ENCODE measurements around the gene ADPRHL1. TPM values are rescaled to one million over a fixed set of nuclear protein-coding genes. Genes with fewer than 3 reads are reported as not detected.

The ADPRHL1 gene
- total RNA-seq, 2 experiments from 2014 or later = 0.42 to 0.47 TPM

- Mint-ChIP-seq H3K36me3 (ENCODE audit: low read depth) (peaks cover 61% of the 10 kb centered on the region), H3K27me3 (no peaks in the 10 kb centered on the region), H3K4me1 (ENCODE audit: low read depth) (no peaks in the 10 kb centered on the region), H3K9me3 (no peaks in the 10 kb centered on the region), H3K27ac (no peak overlapping the region), H3K4me3 (no peak overlapping the region)
- peaks cover 3% of the 10 kb centered on the region for H3K4me1 ChIP-seq (ENCODE audit: insufficient read depth, low read length)
- no peak for TF ChIP-seq CTCF (IDR thresholded peaks at IDR 0.05)
- peaks cover 22% of the 10 kb centered on the region for H3K36me3 ChIP-seq (ENCODE audit: insufficient read depth, low read length)
- H3K9me3 ChIP-seq (ENCODE audit: control insufficient read depth in 1 of 2, insufficient read depth in 1 of 2, low read length in 2 of 2) = no peaks in the 10 kb centered on the region
- CTCF ChIA-PET = no interaction called here
- DNase-seq = no peak
- no peak for ATAC-seq (ENCODE audit: poor library complexity)
- POLR2A ChIA-PET = no interaction called here
- H3K27ac ChIP-seq (ENCODE audit: low read depth in 1 of 2, low read length in 2 of 2) = no peak overlapping the region
- no peak overlapping the region for H3K4me3 ChIP-seq (ENCODE audit: low read length)
- no peaks in the 10 kb centered on the region for H3K27me3 ChIP-seq (ENCODE audit: control insufficient read depth in 1 of 2, insufficient read depth in 2 of 2, low read length in 2 of 2)
- intact Hi-C loops (cut with DNase I, micrococcal nuclease) = no loop called here
These were observed 11.2 kb upstream of the ADPRHL1 start for GRCh38 chr13:113464476-113464875.

GRCh38 chr13:113461022-113461751 is 7.9 kb upstream of the ADPRHL1 start:
- Mint-ChIP-seq H3K4me1 (ENCODE audit: low read depth) (no peaks in the 10 kb centered on the region), H3K27ac (no peak overlapping the region), H3K27me3 (no peaks in the 10 kb centered on the region), H3K4me3 (no peak overlapping the region), H3K36me3 (ENCODE audit: low read depth) (peaks cover 61% of the 10 kb centered on the region), H3K9me3 (no peaks in the 10 kb centered on the region)
- intact Hi-C loops (cut with DNase I, micrococcal nuclease) = no loop called here
- POLR2A ChIA-PET = no interaction called here
- H3K27ac ChIP-seq (ENCODE audit: low read depth in 1 of 2, low read length in 2 of 2) = no peak overlapping the region
- peaks cover 44% of the 10 kb centered on the region for H3K36me3 ChIP-seq (ENCODE audit: insufficient read depth, low read length)
- ATAC-seq (ENCODE audit: poor library complexity) (no peak), DNase-seq (no peak)
- H3K27me3 ChIP-seq (ENCODE audit: control insufficient read depth in 1 of 2, insufficient read depth in 2 of 2, low read length in 2 of 2) = no peaks in the 10 kb centered on the region
- H3K9me3 ChIP-seq (ENCODE audit: control insufficient read depth in 1 of 2, insufficient read depth in 1 of 2, low read length in 2 of 2) = no peaks in the 10 kb centered on the region
- no peak overlapping the region for H3K4me3 ChIP-seq (ENCODE audit: low read length)
- CTCF ChIA-PET = no interaction called here
- H3K4me1 ChIP-seq (ENCODE audit: insufficient read depth, low read length) = peaks cover 3% of the 10 kb centered on the region
- no peak for TF ChIP-seq CTCF (IDR thresholded peaks at IDR 0.05)

GRCh38 chr13:113460599-113460998 is 7.3 kb upstream of the ADPRHL1 start:
- no peaks in the 10 kb centered on the region for H3K9me3 ChIP-seq (ENCODE audit: control insufficient read depth in 1 of 2, insufficient read depth in 1 of 2, low read length in 2 of 2)
- Mint-ChIP-seq H3K4me1 (ENCODE audit: low read depth) (no peaks in the 10 kb centered on the region), H3K9me3 (no peaks in the 10 kb centered on the region), H3K4me3 (no peak overlapping the region), H3K27me3 (no peaks in the 10 kb centered on the region), H3K27ac (no peak overlapping the region), H3K36me3 (ENCODE audit: low read depth) (peaks cover 66% of the 10 kb centered on the region)
- intact Hi-C loops (cut with DNase I, micrococcal nuclease) = no loop called here
- ATAC-seq (ENCODE audit: poor library complexity) (no peak), DNase-seq (no peak)
- peaks cover 3% of the 10 kb centered on the region for H3K4me1 ChIP-seq (ENCODE audit: insufficient read depth, low read length)
- no peaks in the 10 kb centered on the region for H3K27me3 ChIP-seq (ENCODE audit: control insufficient read depth in 1 of 2, insufficient read depth in 2 of 2, low read length in 2 of 2)
- CTCF ChIA-PET = no interaction called here
- TF ChIP-seq CTCF (IDR thresholded peaks at IDR 0.05) = no peak
- no peak overlapping the region for H3K4me3 ChIP-seq (ENCODE audit: low read length)
- H3K27ac ChIP-seq (ENCODE audit: low read depth in 1 of 2, low read length in 2 of 2) = no peak overlapping the region
- H3K36me3 ChIP-seq (ENCODE audit: insufficient read depth, low read length) = peaks cover 45% of the 10 kb centered on the region
- POLR2A ChIA-PET = no interaction called here

All from CD4-positive, alpha-beta T cell (primary cell).